GM12864 (cell line): ENCODE results near the gene USP15.

Experiments
- DNase-seq: peaks from one replicate; pipeline ENCODE4 v3.0.0-alpha.2; 2011; ENCODE audit warnings: low read depth
- H3K4me3 ChIP-seq: 2 replicates; pipeline ENCODE4 v1.5.1; 2011; ENCODE audit warnings: mild to moderate bottlenecking, low read depth, low read length, control low read depth
- CTCF ChIP-seq: IDR thresholded peaks from 2 replicates; pipeline ENCODE4 v1.5.1; 2011; ENCODE audit warnings: low read depth, mild to moderate bottlenecking, moderate library complexity, low read length, control low read depth, inconsistent platforms; ENCODE audit errors: missing control alignments

The USP15 gene

GRCh38 chr12:62370189-62370588 lies 110.0 kb downstream of the USP15 start:
- no peak for DNase-seq
- H3K4me3 ChIP-seq: no peak overlapping the region
- no peak for TF ChIP-seq CTCF

- no peak for TF ChIP-seq CTCF
- H3K4me3 ChIP-seq: no peak overlapping the region
- no peak for DNase-seq
Observed at GRCh38 chr12:62371661-62372060, 111.5 kb downstream of the USP15 start.

GRCh38 chr12:62372134-62372533 lies 111.9 kb downstream of the USP15 start:
- no peak for TF ChIP-seq CTCF

GRCh38 chr12:62372825-62373224 lies 112.6 kb downstream of the USP15 start:
- DNase-seq: no peak
- no peak for TF ChIP-seq CTCF
- H3K4me3 ChIP-seq: no peak overlapping the region

More at GRCh38 chr12:62372134-62372533, 111.9 kb downstream of the USP15 start:
- no peak overlapping the region for H3K4me3 ChIP-seq
- no peak for DNase-seq

- DNase-seq: no peak
- no peak for TF ChIP-seq CTCF
Observed at GRCh38 chr12:62375603-62376002, 115.4 kb downstream of the USP15 start.

GRCh38 chr12:62379026-62379722 lies 119.0 kb downstream of the USP15 start:
- no peak overlapping the region for H3K4me3 ChIP-seq
- DNase-seq: no peak
- no peak for TF ChIP-seq CTCF

More at GRCh38 chr12:62375603-62376002, 115.4 kb downstream of the USP15 start:
- no peak overlapping the region for H3K4me3 ChIP-seq

- no peak overlapping the region for H3K4me3 ChIP-seq
- TF ChIP-seq CTCF: no peak
- DNase-seq: no peak
Observed at GRCh38 chr12:62379723-62380045, 119.5 kb downstream of the USP15 start.
